ENCODE measurements around the gene SARS1.
"Not testable (repeated sequence)": the region's sequence is repeated elsewhere in the genome, so short reads cannot be mapped to it uniquely, and the experiment has no call there.

SARS1 gene, protein sequence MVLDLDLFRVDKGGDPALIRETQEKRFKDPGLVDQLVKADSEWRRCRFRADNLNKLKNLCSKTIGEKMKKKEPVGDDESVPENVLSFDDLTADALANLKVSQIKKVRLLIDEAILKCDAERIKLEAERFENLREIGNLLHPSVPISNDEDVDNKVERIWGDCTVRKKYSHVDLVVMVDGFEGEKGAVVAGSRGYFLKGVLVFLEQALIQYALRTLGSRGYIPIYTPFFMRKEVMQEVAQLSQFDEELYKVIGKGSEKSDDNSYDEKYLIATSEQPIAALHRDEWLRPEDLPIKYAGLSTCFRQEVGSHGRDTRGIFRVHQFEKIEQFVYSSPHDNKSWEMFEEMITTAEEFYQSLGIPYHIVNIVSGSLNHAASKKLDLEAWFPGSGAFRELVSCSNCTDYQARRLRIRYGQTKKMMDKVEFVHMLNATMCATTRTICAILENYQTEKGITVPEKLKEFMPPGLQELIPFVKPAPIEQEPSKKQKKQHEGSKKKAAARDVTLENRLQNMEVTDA

DNA sequence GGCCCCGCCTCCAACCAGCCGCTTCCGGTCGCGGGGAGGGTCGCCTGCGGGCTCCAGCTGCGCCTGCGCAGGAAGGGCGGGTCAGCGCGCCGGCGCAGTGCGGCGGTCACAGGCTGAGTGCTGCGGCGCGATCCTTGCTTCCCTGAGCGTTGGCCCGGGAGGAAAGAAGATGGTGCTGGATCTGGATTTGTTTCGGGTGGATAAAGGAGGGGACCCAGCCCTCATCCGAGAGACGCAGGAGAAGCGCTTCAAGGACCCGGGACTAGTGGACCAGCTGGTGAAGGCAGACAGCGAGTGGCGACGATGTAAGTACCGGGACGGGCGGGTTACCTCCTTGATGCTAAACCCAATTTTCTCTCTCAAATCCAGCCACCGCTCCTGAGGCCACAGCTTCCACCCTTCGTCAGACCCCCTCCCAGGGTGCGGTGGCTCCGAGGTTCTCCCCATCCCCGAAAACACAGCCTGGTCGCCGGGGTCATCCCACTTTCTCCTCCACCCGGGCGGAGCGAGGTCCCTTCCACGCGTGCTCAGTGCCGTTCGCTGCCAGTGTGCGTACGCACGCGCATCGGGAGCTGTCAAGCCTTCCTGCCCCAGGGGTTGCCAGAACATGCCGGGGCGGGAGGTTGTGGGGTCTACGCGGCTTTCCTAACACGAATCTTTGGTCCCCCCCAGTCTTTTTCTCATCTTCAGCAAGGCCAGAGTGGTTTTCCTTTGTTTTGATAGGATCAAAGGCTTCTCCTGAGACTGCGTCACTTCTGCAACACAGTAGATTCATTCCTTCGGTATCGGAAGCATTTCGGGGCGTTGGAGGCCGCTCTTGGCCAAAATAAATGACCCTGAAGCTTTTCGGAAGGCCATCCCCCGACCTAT, at the start of gene SARS1:
Gene SARS1 (plus strand): TSS at position 95 of the 870 bp plus-strand sequence. CDS start 75 bp downstream, at position 170.
- peak; percentile 81 for DNase-seq

DNA sequence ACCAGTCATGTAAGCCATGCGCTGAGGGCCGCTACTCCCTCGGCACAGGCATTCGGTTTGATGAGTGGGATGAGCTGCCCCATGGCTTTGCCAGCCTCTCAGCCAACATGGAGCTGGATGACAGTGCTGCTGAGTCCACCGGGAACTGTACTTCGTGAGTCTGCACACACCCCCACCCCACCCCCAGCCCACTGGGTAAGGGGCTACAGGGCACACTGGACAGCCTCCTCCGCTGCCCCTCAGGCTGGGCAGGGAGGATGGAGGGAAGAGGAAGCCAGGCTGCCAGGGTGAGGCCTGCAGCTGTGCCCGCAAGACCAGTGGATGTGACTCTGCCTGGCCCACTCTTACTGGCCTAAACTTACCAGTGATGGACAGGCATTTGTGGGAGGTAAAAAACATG, 49.2 kb upstream of the SARS1 start:
- no peak for DNase-seq

DNA sequence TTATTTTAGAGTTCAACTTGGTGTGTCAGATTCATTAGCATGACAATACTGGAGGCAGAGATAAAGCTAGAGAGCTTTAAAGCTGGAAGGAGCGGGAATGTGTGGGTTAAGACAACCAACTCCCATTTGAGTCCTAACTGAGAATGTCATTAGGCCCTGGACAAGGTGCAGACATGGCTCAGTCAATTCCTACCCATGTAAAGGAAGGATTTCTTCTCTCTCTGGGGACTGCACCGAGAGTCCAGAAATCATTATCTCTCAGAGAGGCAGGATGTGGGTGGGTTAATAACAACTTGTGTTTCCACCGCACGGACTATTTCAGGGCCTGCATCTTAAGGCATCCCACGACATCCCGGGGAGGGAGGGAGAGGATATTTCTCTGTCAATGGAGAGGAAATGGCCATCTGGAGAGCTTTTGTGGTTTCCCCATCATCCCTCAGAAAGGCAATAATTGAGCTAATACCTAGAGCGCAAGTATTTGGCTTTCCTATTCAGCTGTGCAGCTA, 46.7 kb upstream of the SARS1 start:
- DNase-seq, result no peak

DNA sequence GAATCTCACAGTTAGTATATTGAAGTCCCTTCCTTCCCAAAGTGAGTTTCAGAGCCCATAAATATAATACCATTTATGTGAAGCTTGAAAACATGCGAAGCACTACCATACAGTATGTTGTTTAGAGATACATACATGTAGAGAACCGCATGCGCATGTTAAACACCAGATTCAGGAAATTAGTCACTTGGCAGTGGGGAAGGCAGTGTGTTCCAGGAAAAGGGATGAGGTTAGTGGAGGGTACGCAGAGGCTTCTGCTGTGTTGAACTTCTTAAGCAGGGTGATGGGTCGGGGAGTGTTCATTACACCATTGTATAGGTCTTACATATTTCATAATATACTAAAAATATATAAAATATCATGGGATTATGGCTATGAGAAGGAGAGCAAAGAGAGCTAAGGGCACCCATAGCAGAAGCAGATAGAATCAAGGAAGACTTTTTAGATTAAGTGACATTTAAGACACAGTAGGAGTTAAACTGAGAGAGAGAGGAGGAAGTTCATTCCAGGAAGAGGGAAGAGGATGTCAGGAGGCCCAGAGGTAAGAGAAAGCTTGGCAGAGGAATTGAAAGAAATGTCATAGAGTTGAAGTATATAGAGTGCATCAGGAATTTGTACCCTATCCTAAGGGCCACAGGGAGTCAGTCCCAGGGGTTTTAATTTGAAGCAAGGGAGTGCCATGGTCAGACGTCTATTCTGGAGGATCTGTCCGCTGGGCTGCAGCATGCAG, 43.5 kb upstream of the SARS1 start:
- DNase-seq, result no peak

DNA sequence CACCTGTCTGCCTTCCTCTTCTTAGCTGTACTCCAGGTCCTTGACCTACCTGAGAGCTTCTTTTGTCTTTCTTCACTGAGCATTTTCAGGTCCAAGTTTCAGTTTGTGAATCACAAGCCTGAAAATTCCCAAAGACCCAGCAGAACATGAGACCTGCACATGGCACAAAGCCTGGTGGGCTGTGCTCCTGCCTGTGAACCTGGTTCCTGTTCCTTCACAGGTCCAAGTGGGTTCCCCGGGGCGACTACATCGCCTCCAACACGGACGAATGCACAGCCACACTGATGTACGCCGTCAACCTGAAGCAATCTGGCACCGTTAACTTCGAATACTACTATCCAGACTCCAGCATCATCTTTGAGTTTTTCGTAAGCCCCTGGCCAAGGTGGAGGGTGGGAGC, 42.1 kb upstream of the SARS1 start:
- no peak for DNase-seq

DNA sequence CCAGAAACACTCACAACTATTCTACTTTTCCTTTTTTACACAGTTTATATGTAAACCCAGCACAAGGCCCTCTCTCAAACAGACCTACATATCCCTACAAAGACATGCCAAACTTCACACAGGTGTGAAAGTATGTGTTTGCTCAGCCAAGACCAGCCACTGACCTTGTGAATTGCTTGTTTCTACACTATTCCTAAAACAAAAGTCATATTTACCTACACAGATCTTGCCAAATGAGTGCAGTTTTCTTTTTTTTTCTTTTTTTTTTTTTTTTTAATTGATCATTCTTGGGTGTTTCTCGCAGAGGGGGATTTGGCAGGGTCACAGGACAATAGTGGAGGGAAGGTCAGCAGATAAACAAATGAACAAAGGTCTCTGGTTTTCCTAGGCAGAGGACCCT, 37.4 kb upstream of the SARS1 start:
- not testable (repeated sequence) for DNase-seq

DNA sequence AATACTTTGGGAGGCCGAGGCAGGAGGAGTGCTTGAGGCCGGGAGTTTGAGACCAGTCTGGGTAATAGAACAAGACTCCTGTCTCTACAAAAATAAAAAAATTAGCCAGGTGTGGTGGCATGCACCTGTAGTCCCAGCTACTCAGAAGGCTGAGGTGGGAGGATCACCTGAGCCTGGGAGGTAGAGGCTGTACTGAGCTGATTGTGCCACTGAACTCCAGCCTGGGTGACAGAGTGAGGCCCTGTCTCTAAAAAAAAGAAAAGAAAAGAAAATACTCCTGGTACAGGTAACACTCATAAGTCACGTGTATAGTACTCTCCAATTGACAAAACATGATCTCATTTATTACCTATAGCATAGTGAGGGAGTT, 33.0 kb upstream of the SARS1 start:
- DNase-seq, result not testable (repeated sequence)

DNA sequence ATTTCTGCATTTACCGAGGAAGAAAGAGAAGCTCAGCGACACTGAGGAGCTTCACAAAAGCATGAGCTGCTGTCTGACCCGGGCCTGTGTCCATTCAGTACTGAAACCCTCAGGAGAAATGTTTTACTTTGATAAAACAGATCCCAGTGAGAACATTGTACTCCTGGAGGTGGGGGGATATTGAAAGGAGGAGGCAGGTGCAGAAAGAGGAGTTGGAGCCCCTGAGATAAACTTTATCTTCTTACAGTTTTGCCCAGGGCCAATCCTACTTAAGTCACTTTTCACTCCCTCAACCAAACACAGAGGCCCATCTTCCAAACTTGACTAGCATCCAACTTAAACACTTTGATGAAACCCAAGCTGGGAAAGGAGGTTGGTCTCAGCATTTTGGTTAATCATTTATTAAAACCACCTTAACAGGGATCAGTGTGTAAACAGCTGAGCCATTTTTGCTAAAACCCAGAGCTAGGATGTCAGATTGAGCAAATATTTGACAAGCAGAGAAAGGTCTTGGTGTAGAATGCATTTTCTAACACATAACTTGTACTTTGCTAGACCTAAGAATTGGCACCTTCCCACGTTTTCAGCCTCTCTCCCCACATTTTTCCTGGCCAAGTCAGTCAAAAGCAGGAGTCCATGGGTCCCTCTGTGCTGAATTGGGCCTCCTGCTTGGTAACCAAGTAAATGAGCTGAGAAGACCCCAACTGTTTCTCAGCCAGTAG, 32.5 kb upstream of the SARS1 start:
- no peak for DNase-seq

DNA sequence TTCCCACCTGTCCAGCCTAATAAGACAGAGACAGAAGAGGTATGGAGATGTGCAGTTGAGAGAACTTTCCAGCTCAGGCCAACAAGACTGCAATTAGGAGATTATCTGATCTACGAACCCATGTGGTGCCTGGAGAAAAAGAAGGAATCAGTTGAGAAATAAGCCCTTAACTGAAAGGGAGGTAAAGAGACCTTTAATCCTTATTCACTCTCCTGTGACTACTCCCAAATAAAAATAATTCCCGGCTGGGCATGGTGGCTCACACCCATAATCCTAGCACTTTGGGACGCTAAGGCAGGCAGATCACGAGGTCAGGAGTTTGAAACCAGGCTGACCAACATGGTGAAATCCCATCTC, 31.9 kb upstream of the SARS1 start:
- DNase-seq, result no peak

DNA sequence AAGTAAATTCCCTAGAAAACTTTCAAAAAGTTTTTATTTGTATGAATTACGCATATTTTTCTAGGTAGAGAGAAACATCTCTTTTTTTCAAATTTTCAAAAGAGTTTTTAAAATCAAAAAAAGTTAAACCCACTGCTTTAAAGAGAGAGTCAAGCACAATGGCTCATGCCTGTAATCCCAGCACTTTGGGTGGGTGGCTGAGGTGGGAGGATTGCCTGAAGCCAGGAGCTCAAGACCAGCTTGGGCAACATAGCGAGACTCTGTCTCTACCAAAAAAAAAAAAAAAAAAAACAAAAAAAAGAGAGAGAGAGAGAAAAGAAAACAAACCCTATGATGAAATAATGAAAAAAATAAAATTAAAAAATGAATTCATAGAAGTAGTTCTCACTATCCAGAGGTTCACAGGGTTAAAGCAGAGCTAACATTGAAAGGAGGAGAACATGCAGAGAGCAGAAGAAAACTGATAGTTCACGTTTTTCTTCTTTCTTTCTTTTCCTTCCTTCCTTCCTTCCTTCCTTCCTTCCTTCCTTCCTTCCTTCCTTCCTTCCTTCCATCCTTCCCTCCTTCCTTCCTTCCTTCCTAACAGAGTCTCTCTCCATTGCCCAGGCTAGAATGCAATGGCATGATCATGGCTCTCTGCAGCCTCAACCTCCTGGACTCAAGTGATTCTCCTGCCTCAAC, 30.5 kb upstream of the SARS1 start:
- no peak for DNase-seq

DNA sequence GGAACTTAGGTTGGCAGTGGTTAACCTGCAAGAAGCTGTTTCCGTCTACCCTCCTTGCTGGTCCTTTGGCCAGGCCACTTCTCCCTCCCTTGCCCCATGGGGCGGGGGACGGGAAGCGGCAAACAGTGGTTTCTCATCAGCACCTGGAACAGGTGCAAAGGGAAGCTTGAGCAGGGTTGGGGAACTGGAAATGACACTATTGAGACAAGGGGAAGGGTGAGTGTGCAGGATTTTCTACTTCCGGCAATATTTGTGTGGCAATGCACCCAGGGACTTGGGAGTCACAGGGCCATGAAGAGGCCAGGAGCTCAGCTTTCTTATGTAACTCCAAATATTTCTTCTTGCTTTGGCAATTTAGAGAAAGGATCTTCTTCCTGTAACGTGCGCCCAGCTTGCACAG, 29.0 kb upstream of the SARS1 start:
- no peak for DNase-seq

DNA sequence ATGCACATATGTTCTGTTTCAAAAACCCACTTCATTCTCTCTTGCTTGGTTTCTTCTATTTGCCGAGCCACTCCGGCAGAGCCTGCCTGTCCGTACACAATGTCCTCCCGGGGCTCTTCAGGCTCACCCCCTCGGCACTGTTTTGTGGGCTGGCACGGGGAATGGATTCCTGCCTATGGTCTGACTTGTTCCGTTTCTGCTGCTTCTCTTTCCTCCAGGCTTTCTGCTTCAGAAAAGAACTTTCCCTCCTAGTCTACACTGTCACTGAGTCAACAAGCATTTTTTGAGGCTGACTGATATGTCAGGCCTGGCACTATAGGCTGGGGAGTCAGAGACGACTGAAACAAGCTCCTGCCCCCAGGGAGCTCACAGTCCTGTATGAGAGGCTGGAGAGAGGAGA, 28.4 kb upstream of the SARS1 start:
- DNase-seq, result no peak

DNA sequence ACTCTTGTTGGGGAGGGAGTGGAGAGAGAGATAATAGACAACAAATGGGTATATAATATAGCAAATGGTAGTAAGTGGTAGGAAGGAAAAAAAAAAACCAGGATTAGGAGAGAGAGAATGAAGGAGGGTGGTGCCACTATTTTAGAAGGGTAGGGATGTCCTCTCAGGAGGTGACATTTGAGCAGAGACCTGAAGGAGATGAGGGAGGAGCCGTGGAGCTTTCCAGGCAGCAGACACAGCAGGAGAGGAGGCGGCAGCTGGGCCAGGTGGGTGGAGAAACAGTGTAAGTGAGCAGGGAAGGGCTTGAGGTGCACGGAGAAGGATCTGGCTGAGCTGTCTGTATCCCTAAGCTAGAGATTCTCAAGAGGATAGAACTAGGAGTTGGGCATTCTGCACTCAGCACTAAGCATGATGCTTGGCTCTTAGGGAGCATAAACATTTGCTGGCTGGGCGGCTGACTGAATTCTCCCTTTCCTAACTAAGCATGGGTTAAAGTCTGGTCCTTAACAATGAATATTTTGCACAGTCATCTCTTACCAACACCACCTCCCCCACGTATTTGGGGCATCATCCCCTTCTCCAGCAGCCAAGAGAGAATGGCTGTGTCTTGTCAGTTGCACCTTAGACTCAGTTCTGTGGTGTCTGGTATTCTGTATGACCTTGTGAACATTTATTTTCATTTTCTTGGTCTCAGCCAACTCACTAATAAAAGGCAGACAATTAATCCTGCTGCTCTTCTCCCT, 27.6 kb upstream of the SARS1 start:
- peak; percentile 39 for DNase-seq

DNA sequence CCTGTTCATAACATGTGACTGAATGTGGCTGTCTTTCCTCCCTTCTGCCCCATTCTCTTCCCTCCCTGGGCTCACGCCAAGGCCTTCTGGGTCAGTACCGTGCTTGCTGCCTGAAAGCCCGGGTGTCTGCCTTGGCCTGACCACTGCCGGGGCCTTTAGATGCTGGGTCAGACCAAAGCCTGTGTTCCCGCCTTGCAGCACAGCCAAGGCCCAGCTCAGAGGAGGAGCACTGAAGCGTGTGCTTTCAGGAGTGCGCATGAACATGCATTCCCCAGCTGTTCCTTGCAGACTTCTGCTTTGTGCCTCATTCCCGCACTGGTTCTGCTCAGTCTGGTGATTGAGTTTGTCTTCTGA, 27.0 kb upstream of the SARS1 start:
- peak; percentile 48 for DNase-seq

DNA sequence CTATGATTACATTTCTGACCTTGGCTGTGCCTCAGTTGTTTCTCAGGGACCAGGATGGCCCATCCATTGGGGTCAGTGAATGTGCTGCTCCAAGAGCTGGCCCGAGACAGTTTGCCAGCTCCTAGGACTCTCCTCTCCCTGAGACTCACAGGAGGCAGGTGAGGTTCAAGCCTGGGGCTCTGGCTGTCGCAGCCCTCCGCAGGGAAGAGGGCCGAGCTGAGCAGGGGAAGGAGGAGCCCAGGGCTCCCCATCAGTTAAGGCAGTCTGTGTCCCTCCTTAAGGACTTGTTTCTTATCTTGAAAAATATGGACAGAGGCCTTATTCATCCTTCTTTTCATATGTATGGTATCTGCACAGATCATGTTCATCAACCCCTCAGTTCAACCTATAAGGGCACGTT, 26.6 kb upstream of the SARS1 start:
- DNase-seq, result no peak

DNA sequence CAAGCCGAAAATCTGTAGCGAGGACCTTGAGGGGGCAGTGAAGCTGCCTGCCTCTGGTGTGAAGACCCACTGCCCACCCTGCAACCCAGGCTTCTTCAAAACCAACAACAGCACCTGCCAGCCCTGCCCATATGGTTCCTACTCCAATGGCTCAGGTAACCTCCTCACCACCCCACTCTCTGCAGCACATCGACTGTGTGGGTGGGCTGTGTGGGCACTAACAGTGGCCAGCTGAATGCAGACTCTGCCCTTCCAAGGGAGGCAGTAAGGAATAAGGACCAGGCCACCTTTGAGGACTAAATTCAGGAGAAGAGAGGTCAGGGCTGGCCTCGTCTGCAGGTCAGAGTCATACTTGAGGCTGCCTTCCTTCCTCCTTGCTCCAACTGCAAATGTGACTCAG, 25.5 kb upstream of the SARS1 start:
- DNase-seq, result no peak

DNA sequence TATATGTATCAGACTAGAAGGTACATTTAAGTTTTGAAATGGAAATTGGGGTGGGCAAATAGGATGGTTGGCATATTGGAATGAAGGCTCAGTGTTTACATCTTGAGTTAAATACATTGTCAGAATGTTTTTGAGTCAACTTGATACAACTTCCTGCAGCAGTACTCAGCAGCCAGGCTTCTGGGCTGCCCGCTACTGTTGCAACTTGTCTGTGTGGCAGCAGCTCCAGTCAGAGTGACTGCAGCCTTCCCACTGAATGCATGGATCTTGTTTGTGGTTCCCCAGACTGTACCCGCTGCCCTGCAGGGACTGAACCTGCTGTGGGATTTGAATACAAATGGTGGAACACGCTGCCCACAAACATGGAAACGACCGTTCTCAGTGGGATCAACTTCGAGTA, 24.9 kb upstream of the SARS1 start:
- DNase-seq, result no peak

DNA sequence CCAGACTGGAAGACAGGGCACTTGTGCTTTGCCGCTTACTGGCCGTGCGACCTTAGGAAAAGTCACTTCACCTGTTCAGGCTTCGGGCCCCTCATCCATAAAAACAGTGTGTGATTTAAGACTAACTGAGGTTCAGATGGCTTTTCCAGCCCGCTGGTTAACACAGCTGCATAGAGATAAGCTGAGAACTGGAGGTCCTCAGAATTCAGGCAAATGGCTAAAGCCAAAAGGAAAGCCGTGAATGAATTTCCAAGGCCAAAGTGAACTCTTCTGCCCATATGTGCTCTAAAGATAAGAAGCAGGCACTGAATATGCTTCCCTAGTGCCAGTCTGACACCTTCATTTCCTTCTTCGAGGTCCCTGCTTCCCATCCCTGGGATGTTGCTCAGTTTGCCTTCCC, 23.5 kb upstream of the SARS1 start:
- no peak for DNase-seq

DNA sequence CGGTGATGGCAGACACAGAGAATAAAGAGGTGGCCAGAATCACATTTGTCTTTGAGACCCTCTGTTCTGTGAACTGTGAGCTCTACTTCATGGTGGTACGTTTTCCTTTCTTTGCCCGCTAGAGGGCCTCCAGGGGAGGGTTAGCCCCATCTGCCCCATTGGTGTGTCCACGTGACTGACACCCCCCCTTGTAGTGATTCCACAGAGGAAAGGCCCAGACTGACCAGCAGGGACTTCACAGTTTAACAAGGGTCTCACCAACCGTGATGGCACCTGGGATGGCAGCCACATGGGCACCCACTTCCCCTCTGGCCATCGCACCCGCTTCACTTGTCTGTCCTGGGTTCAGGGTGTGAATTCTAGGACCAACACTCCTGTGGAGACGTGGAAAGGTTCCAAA, 22.3 kb upstream of the SARS1 start:
- no peak for DNase-seq

DNA sequence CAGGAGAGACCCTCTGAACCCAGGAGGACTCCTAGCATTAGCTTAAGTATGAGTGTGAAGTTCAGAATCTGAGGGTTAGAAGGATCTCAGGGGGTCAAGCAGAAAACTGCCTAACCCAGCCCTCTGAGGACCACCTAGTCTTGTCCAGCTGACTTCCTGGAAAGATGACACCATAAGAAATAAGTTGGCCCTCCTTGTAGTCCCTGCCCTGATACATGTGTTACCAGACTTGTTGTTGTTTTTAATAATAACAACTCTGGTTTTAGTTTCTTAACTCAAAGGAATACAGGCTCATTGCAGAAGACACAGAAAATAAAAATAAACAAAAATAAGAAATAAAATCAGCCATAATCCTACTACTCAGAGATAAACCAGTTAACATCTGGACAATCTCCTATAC, 21.8 kb upstream of the SARS1 start:
- no peak for DNase-seq

DNA sequence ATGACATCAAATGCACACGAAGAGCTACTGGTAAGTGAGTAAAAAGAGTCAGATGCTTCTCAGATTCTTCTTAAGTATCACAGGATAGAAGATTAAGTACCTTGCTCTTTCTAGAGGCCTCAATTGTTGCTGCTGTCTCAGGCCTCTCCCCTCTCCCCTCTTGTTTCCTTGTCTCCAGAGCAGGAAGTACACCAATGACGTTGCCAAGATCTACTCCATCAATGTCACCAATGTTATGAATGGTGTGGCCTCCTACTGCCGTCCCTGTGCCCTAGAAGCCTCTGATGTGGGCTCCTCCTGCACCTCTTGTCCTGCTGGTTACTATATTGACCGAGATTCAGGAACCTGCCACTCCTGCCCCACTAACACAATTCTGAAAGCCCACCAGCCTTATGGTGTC, 21.3 kb upstream of the SARS1 start:
- no peak for DNase-seq

Data from NCI-H1694 (cell line).